Neutrophil (primary cell): ENCODE measurements around the gene NPAS3.

Source experiments
- H3K27ac ChIP-seq: fragments of 200-600 bp; sonication (generic); 2 replicates; pipeline ENCODE4 v1.5.1; 2016; ENCODE audit warnings: mild to moderate bottlenecking, moderate library complexity
- H3K27me3 ChIP-seq: fragments of 200-600 bp; sonication (generic); 2 replicates; pipeline ENCODE4 v1.6.0; 2016; ENCODE audit warnings: mild to moderate bottlenecking
- H3K36me3 ChIP-seq: fragments of 200-600 bp; sonication (generic); 2 replicates; pipeline ENCODE4 v1.5.1; 2017
- H3K4me1 ChIP-seq, 2 experiments: fragments of 200-600 bp in 1 of 2; sonication (generic) in 1 of 2; 1 replicate in 1 of 2; 2 replicates in 1 of 2; pipeline versions ENCODE4 v1.5.1 to v1.6.1; 2013 to 2016; ENCODE audit warnings: low read depth in 1 of 2, low read length in 1 of 2, mild to moderate bottlenecking in 1 of 2, moderate library complexity in 1 of 2; ENCODE audit not compliant: control insufficient read depth in 1 of 2, insufficient read depth in 1 of 2
- H3K4me3 ChIP-seq, 2 experiments: fragments of 200-600 bp in 1 of 2; sonication (generic) in 1 of 2; 1 replicate in 1 of 2; 2 replicates in 1 of 2; pipeline ENCODE4 v1.5.1; 2013 to 2016; ENCODE audit warnings: low read depth in 1 of 2, low read length in 1 of 2, mild to moderate bottlenecking in 1 of 2, moderate library complexity in 1 of 2
- H3K9me3 ChIP-seq: fragments of 200-600 bp; sonication (generic); 2 replicates; pipeline ENCODE4 v1.5.1; 2016
- CTCF ChIP-seq: fragments of 200-600 bp; sonication (generic); IDR thresholded peaks from 2 replicates; pipeline ENCODE4 v1.5.1; 2016; ENCODE audit warnings: antibody characterized with exemption

Gene NPAS3

GRCh38 chr14:33563191-33563900 lies 624.7 kb downstream of the NPAS3 start:
- H3K4me3 ChIP-seq = no peak overlapping the region
- no peaks in the 10 kb centered on the region for H3K4me1 ChIP-seq
- H3K36me3 ChIP-seq = no peaks in the 10 kb centered on the region
- no peaks in the 10 kb centered on the region for H3K27me3 ChIP-seq
- H3K9me3 ChIP-seq = no peaks in the 10 kb centered on the region
- no peak overlapping the region for H3K27ac ChIP-seq
- TF ChIP-seq CTCF = no peak

GRCh38 chr14:33563901-33564197 lies 625.2 kb downstream of the NPAS3 start:
- no peak overlapping the region for H3K4me3 ChIP-seq
- H3K9me3 ChIP-seq = no peaks in the 10 kb centered on the region
- no peaks in the 10 kb centered on the region for H3K36me3 ChIP-seq
- H3K27me3 ChIP-seq = no peaks in the 10 kb centered on the region
- no peak for TF ChIP-seq CTCF
- no peak overlapping the region for H3K27ac ChIP-seq
- H3K4me1 ChIP-seq = no peaks in the 10 kb centered on the region

GRCh38 chr14:33564774-33565630 lies 626.3 kb downstream of the NPAS3 start:
- Histone ChIP-seq H3K4me1 (no peaks in the 10 kb centered on the region), H3K27me3 (no peaks in the 10 kb centered on the region), H3K36me3 (no peaks in the 10 kb centered on the region), H3K4me3 (no peak overlapping the region), H3K27ac (no peak overlapping the region), H3K9me3 (no peaks in the 10 kb centered on the region)
- no peak for TF ChIP-seq CTCF

- no peaks in the 10 kb centered on the region for H3K9me3 ChIP-seq
- no peak for TF ChIP-seq CTCF
- H3K27me3 ChIP-seq = no peaks in the 10 kb centered on the region
- H3K4me1 ChIP-seq = no peaks in the 10 kb centered on the region
- H3K27ac ChIP-seq = no peak overlapping the region
- H3K4me3 ChIP-seq = no peak overlapping the region
- no peaks in the 10 kb centered on the region for H3K36me3 ChIP-seq
Measured at GRCh38 chr14:33566082-33566481, 627.4 kb downstream of the NPAS3 start.

GRCh38 chr14:33567023-33567728 lies 628.5 kb downstream of the NPAS3 start:
- H3K9me3 ChIP-seq = no peaks in the 10 kb centered on the region
- no peak overlapping the region for H3K4me3 ChIP-seq
- no peak for TF ChIP-seq CTCF
- H3K27ac ChIP-seq = no peak overlapping the region
- no peaks in the 10 kb centered on the region for H3K4me1 ChIP-seq
- no peaks in the 10 kb centered on the region for H3K27me3 ChIP-seq
- no peaks in the 10 kb centered on the region for H3K36me3 ChIP-seq
